HG03558 (cell line): ENCODE results near the gene SLC39A11.

ENCODE experiments used
- ATAC-seq: cut with Tn5 transposase; IDR thresholded peaks from one replicate; pipeline ENCODE4 v1.9.1; 2021; ENCODE audit warnings: moderate number of reproducible peaks; ENCODE audit not compliant: unreplicated experiment; ENCODE audit errors: extremely low read depth

SLC39A11 gene

DNA sequence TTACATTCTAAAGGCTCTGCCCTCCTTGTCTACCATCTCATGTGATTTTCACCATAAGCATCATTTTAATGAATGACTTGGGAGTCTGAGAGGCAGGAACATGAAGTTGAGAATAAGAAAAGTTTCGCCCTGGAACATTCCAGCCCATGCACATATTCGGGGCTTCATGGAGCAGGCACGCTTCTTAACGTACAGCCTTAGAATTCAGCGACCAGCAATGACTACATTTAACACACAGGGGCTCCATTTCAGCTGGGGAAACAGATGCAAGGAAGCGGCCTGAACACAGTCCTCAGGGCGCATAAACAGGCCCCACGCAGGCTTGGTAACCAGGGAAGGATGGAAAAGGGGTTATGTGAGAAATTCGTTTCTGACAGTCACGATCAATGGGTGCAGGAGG lies 357.4 kb downstream of the SLC39A11 start:
- no peak for ATAC-seq

DNA sequence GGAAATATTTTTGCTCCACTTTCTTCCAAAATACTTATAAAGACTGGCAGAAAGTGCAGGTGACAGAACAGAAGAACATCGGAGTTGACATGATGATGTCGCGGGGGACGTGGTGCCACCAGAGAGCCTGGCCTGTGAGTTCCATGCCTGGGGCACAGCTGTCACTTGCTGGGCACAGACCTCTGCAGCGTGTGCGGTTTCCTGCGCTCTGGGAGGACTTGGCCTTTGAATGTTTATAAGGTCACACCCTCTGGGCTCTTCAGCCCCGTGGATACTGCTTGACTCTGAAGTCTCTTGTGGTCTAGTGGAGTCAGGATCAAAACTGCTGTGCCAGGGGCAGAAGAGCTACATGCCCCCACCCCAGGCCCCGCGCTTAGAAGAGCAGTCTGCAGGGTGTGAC lies 357.9 kb downstream of the SLC39A11 start:
- ATAC-seq, result no peak

DNA sequence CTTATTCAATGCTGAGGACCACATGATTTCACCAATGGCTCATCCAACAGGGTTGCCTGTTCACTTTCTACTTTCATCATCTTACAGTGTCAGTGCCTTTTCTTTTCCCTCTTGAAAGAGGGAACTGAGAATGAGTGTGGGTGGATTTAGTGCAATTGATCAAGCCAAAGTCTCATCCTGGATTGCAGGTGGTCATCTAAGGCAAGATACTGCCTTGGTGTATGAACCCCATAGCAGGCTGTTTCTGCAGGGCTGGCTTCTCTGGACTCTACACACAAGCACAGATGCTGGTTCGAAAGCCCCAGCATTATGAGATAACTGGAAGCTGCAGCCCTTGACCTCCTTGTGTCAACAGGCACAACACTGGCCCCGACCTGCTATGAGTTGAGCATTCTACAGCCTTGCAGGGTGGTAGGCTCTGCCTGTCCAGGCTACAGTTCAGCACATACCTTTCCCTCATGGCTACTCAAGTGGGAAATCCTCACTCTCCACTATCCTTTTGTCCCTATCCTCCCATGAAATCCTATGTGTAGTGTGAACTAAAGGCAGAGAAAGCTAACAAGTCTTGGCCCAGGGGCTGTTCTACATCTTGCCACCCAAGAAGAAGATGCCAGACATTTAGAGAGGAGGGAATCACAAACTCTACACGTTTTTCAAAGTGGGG lies 358.7 kb downstream of the SLC39A11 start:
- ATAC-seq, result no peak

DNA sequence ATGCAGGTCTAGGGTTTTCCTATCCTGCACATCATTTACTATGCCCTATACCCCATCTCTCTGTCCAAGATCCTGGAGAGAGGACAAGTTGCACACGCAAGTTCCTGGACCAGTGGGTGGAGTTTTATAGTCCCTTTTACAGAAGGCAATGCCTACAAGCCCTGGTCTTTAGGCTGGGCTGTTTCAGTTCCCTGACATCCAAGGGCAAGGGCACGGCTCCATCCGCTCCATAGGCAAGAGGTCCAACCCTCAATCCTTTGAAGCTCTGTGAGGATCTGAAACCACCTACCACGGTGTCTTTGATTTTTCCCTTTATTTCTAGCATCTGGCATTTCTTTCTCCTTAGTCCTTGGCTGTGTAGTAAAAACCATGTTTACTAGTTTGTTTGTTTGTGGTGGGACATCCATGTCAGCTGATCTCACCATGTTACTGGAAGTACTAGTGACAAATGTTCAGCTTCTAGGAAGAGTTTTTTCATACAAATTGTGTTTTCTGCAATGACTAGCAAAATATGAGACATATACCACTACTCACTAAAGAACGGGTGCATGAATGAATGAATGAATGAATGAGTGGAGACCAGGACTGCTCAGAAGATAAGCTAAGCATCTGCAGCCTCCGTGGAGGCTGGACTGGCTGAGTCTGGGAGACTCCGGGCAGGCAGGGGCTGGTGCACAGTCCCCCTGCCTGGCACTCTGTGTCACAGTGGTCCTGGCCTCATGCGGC lies 359.4 kb downstream of the SLC39A11 start:
- no peak for ATAC-seq

DNA sequence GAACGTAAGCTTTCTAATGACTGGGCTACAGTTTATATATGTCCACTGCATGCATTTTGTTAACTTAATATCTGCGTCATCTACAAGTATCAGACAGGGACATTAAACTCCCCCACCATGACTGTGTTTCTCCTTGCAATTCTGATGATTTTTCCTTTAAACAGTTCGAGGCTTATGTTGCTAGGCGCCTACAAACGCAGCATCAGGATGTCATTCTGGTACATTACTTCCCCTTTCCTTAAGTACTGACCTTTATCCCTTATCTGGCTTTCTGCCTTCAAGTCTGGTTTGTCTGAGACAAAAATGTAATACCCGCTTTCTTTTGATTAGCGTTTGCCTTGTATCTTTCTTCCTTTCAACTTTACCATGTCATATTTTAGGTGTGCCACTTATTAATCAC lies 362.4 kb downstream of the SLC39A11 start:
- no peak for ATAC-seq

DNA sequence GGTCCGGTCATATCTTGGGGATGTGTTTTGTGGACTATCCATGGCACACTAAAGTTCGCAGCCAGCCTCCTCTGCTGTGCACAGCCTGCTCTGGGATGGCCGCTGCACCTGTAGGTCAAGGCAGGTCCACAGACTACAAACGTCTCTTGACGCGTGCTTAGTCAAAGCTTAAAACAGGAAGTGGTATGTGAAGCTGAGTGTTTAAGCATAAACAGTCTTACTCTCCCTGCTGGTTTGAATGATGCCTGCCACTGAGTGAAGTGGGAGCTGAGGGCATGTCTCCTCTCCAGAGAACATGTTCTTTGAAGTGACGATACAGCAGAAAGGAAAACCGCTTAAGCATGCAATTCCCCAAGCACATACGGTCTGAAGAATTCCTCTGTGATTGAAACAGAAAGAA lies 365.6 kb downstream of the SLC39A11 start:
- peak; percentile 84 for ATAC-seq

DNA sequence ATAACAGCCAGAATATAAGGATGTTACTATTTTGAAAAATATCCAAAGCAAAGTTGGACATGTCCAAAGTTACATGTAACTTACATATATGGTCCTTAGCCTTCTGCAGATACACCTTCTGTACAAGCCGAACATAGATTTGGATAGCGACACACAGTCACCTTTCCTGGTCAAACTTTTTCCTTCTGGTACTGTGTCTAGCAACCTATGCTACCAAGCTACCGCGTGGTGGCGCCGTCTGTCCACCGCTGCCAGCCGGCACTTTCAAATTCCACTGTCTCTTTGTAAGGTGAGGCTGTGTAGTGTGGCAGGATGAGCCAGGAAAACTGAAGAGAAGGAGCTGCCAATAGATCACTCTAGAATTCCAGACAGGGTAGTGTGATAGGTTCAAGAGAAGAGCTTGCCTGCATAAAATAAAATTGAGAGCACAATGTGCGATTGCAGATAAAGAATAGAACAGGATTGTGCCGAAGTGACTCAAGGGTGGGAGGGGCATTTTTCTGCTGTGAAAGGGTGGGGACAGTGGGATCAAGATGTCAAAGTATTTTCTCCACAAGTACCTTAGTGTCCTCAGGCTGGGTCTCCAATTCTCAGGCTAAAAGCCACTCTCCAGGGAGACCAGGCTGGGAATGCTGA lies 366.9 kb downstream of the SLC39A11 start:
- ATAC-seq, result no peak

DNA sequence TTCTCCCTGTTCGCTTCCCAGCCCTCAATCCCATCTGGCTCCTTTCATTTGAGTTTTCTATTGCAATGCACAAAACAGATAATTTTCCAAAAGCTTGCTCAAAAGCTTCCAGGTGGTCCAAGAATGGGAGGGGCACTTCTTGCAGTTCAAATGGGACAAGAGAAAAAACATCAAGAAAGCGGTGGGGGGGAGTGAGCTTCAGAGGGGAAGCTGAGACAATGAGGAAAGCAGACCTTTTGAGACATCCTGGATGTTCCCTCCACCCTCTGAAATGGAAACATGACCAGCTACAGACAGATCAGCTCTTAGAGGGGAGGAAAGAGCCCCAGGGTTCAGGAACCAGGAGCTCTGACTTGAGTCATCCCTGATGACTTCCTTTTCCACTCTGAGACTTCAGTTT lies 368.2 kb downstream of the SLC39A11 start:
- ATAC-seq, result no peak

DNA sequence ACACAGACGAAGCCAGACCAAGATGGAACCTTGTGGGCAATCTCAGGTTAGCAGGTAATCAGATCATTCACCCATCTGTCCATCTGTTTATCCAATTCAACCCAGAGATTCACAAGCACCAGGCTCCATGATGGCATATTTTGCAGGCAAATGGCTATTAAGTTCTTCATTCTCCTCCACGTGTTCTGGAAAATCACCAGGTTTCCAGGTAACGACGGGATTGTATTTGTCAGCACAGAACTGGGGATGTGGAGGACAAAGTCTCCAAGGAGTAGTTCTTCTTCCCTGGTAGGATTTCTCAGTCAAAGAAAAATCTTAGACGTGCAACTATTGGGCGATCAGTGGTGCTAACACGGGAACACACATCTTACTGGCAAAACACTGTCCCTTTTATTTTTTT lies 368.8 kb downstream of the SLC39A11 start:
- ATAC-seq, result no peak

DNA sequence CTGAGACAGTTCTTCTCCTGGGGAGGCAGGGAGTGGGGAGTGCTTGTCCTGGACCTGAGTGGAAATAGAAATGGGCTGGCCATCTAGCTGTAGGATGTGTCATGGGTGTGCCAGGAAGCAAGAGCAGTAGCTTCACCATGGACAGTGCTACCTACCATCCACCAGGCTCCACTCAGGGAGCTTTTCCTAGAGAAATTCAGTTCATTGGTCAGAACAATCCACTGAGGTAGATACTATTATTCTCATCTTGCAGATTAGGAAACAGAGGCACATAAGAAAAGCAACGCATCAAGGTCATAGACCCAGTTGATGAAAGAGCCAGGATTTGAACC lies 372.0 kb downstream of the SLC39A11 start:
- no peak for ATAC-seq

DNA sequence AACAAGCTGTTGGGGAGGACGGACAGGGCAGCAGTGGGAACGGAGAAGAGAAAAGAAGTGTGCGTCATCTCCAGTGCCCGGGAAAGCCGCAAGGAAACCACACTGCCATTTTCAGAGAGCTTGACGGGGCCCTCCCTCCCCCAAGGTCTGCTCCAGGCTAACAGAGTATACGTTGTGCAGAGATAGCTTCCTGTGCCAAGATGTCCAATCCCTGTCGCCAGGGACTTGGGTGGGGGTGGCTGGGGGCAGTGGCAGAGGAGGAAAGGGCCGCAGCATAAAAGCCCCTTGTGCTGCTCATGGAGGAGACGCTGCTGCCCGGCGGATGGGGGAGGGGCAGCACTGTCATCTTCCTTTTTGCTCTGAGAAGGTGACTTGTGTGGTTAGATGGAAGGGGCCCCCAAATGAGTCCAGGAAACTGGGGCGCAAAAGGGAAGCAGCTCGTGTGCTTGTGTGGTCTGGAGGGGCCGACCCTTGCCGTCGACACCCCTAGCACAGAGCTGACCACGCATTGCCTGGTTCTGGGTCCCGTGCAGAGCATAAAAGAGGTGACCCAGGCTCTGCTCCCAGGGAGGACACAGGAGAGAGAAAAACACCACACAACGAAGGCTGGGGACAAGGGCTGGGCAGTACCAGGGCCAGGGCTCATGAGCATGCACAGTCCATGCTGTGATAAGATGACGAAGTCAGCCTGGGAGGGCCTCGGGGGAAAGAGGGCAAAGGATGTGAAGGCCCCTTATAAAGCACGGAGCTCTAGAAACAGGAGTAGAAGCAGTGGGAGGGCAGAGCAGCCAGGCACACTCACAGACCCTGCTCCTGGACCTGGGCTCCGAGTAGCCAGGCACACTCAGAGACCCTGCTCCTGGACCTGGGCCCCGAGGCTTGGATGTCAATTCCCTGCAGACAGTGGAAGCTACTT lies 372.7 kb downstream of the SLC39A11 start:
- no peak for ATAC-seq

DNA sequence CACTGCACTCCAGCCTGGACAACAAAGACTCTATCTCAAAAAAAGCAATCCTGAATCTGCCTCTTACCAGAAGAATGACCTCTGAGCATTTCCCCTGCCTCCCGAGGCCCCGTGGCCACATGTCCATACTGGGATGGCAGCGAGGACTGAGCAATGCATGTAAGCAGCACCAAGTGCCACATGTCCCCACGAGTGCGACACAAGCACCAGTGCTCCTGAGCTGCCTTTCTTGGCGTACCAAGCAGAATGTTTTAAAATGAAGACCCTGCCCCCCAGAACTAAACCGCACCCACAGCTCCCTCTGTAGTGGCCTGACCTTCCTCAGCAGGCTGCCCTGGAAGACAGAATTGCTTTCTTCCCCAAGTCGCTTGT lies 373.3 kb downstream of the SLC39A11 start:
- ATAC-seq, result no peak

DNA sequence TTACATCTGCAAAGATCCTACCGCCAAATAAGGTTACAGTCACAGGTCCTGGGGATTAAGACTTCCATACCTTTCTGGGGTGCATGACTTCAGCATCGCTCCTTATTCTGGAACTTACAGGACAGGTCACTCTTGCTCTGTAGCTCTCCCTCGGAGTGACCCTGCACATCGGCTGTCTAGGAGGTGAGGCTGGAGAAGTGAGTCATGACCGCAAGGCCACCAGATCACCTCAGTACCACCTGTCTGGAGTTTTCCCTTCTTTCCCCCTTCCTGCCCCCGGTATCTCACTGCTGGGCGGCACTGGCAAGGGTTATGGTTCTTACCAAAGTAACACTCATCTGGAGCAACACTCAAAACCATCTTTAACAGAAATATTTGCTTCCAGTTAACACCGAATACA lies 374.8 kb downstream of the SLC39A11 start:
- ATAC-seq, result no peak

DNA sequence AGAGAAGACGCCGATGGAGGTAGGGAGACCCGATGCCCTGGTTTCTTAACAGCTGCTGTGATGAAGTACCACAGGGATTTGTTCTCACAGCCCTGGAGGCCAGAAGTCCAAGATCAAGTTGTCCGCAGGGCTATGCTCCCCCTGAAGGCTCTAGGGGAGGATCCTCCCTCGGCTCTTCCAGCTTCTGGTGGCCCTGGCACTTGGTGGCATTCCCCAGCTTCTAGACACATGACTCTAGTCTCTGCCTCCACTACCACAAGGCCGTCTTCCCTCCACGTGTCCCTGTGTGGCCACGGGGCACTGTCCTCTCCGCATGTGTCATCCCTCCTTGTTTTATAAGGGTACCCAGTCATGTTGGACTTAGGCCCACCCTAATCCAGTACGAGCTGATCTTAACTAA lies 375.2 kb downstream of the SLC39A11 start:
- ATAC-seq, result no peak

DNA sequence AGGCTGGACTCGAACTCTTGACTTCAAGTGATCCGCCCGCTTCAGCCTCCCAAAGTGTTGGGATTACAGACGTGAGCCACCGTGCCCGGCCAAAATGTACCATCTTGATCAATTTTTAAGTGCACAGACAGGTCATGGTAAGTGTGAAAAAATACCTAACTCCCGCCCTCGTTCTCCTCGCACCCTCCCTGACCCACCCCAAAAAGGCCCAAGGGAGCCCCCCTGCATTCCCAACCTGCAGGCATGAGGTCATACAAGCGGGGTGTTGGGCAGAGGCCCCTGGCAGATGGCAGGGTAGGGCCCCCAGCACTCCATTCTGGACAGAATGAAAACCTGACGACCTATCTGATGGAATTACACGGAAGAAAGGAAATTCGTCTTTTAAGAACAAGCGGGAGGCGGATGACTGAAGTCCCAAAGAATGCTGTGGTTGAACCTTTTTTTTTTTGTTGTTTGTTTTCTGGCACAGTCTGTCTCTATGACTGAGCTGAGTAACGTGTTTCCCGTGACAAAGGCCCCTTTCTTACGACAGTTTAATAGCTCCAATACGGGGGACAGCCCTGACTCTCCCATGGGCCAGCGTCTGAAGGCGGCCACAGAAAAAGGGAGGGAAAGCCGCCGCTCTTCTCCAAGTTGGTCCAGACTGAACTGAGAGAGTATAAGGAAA lies 376.4 kb downstream of the SLC39A11 start:
- no peak for ATAC-seq

DNA sequence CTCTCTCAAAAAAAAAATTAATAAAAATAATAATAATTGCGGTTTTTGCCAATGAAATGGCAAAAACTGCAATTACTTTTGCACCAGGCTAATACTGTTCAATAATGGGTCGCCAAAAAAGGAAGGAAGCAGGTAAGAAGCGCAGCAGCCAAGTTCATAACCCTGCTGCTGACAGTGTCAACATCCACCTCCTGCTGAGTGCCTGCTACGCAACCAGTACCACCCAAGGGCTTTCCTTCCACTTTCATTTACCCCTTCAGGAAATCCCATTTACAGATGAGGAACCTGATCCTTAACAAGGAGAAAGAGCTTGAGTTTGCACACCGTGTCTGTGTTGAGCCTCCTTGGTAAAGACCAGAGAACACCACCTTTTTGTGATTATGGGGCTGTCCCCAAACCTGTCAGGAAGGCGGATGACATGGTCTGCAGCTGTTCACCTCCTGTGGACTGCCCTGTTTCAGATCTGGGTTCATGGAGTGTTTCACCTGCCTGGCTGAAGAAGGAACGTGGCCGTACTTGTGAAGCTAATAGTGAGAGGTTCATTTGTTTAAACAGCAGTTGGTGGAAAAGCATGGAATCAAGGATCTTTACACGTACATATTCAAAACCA lies 378.0 kb downstream of the SLC39A11 start:
- ATAC-seq, result no peak

DNA sequence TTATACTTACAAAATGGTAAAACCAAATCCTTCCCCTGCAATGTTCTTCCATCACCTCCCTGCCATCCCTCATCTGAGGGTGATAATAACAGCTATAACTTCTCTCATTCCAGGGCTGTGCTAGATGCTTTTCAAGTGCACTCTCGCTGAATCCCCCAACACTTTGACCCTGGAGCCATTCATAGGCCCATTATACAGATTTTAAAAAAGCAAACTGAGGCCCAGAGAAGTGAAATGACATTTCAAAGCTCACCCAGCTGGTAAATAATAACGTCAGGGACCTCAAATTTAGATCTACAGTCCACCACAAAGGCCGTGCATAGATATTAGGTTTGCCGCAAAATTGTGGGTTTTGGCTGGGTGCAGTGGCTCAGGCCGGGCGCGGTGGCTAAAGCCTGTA lies 378.8 kb downstream of the SLC39A11 start:
- no peak for ATAC-seq

DNA sequence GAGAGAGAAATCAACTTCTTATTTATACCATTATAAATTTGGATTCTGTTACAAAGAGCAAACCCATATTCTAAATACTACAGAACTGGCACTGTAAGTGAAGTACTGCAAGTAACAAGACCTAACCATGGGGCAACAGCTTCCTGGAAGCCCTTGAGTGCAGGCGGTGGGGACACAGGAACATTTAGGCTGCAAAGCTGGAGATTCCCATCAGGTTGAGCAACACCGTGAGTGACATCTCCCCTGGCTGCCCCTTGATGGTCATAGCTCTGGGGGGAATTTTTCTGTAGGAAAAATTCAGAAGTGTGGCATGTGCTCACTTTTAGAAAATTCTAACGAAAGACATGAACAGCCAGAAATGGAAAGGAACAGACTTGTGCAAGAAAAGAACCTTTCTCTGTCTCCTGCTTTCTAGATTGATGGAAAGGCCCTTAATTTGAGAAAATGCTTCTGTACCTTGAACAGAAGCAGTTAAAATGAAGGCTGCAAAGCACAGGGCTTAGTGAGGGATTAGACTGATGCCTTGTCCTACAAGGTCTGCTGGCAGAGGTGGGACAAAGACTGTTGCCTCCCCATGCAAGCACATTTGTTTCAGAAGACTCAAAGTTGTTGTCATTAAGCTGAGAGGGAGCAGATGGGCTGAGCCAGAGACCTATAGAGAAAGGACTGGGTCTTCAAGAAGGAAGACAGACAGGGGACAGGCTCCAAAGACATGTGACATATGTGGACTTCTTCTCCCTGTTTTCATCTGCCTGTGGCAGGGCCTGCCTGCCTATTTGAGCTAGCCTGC lies 380.8 kb downstream of the SLC39A11 start:
- no peak for ATAC-seq

DNA sequence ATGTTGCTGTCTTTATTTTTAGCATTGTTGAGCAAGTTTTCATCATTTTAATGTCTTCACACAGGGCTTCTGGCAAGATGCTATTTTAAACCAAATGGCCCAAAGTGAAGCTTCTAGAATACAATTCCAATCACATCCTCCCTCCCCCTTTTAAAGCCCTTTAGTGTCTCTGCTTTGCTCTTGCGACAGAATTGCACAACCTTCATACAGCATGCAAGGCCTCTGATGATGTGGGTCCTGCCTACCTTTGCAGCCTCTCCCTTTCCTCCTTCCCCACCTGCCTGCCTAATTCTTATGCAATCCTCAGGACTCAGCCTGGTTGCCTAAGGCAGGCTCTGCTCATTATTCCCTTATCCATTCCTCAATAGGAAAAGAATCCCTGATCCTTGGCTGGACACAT lies 381.7 kb downstream of the SLC39A11 start:
- ATAC-seq, result no peak
